ENCODE results near the gene COL18A1.

COL18A1 gene

DNA sequence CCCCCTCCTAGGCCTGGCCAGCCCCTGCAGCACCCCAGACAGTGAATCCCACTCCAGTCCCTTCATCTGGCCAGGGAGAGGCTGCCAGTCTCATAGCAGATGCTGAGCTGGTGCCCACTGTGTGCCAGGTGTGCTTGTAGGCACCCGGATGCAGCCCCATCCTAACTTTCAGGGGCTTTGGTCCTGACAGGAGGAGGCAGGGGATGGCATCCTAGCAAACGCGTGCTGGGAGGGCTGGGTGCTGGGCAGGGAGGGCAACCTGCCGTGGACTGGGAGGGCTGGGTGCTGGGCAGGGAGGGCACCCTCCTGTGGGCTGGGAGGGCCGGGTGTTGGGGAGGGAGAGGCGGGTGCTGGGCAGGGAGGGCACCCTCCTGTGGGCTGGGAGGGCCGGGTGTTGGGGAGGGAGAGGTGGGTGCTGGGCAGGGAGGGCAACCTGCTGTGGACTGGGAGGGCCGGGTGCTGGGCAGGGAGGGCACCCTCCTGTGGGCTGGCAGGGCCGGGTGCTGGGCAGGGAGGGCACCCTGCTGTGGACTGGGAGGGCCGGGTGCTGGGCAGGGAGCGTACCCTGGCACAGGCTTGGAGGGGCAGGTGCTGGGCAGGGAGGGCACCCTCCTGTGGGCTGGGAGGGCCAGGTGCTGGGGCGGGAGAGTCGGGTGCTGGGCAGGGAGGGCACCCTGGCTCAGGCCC is 102.0 kb downstream of the COL18A1 start:
- DNase-seq (ENCODE audit: low spot score), result no peak

GRCh38 chr21:45507523-45507875 is 102.5 kb downstream of the COL18A1 start:
- no peak for DNase-seq (ENCODE audit: low spot score)

- no peak for DNase-seq (ENCODE audit: low spot score)
These were observed 103.0 kb downstream of the COL18A1 start for GRCh38 chr21:45507888-45508508.

DNA sequence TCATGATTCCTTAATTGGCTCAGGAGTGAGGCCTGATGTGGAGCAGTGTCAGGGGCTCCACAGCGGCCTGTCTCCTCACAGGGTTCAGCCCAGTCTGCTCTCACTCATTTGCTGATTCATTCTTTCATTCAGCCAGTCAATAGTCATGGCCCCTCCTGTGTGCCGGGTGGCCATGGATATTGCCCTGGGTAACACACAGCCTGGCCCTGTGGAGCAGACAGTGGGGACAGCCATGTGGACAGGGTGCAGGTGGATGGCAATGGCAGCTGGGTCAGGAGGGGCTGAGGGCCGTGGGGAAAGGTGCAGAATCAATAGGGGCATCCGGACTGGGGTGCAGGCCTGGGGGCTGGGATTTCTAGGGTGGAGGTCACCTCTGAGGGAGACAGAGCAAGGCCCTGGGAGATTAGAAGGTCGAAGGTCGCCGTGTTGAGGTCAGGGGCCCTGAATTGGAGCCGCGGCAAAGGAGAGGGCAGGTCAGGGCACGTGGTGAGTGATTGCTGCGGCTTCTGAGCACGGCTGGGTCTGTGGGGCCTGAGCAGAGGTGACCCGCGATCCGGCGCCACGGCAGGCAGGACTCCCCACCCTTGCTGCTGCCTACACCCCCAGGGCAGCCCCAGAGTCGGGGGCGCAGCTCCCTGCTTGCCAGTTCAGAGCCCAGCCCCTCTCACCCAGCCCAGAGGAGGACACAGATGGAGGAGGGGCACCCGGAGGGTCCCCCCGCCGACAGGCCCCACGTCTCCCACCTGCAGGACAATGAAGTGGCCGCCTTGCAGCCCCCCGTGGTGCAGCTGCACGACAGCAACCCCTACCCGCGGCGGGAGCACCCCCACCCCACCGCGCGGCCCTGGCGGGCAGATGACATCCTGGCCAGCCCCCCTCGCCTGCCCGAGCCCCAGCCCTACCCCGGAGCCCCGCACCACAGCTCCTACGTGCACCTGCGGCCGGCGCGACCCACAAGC is 103.9 kb downstream of the COL18A1 start:
- no peak for DNase-seq (ENCODE audit: low spot score)

- no peak for DNase-seq (ENCODE audit: low spot score)
These were observed 104.9 kb downstream of the COL18A1 start for GRCh38 chr21:45509566-45510465.

DNA sequence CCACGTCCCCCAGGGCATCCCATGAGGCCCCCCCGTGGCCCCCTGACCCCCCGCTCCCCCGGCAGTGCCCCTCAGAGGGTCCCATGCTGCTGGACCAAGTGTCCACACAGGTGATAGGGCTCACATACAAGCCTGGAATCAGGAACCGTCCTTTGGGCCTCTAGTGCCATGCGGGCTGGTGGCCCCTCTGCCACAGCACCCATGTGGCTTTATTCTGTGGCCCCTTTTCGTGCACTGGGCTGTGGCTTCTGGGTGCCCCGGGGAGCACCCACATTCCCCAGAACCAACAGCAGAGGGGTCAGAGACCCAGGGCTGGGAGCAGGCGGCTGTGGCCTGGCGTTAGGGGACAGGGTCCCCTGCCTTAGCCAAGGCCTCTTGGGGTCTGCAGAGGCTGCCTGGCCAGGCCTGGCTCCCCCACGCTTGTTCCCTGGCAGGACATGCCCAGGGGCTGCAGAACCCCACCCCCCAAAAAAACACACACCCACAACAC is 105.5 kb downstream of the COL18A1 start:
- no peak for DNase-seq (ENCODE audit: low spot score)

GRCh38 chr21:45511007-45511406 is 106.0 kb downstream of the COL18A1 start:
- DNase-seq (ENCODE audit: low spot score), result no peak

DNA sequence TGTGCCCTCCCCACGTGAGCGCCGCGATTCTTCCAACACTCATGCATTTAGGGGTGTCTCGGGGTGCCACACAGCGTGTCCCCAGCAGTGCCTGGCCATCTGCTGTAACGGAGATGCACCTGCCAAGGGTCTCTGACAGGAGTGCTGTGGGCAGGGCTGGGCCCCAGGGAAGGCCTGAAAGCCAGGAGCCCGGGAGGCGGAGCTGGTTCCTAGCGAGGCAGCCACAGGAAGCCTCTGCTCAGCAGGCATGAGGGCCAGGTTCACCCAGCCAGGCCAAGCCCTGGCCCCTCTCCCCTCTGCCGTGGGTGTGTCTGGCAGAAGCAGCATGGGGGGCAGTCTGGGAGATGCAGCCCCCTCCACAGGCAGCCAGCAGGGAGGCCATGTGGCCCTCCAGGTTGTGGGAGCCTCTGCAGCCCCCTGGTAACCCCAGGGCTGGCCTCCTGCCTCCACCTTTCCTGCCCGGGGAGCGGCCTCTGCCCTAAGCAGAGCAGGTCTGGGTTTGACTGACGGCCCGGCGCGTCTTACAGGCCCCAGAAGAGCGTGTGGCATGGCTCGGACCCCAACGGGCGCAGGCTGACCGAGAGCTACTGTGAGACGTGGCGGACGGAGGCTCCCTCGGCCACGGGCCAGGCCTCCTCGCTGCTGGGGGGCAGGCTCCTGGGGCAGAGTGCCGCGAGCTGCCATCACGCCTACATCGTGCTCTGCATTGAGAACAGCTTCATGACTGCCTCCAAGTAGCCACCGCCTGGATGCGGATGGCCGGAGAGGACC is 106.9 kb downstream of the COL18A1 start:
- DNase-seq (ENCODE audit: low spot score), result no peak

DNA sequence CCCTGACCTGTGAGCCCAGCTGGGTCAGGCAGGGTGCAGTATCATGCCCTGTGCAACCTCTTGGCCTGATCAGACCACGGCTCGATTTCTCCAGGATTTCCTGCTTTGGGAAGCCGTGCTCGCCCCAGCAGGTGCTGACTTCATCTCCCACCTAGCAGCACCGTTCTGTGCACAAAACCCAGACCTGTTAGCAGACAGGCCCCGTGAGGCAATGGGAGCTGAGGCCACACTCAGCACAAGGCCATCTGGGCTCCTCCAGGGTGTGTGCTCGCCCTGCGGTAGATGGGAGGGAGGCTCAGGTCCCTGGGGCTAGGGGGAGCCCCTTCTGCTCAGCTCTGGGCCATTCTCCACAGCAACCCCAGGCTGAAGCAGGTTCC is 107.6 kb downstream of the COL18A1 start:
- no peak for DNase-seq (ENCODE audit: low spot score)

- DNase-seq (ENCODE audit: low spot score), result no peak
These were observed 108.2 kb downstream of the COL18A1 start for GRCh38 chr21:45513003-45513717.

DNA sequence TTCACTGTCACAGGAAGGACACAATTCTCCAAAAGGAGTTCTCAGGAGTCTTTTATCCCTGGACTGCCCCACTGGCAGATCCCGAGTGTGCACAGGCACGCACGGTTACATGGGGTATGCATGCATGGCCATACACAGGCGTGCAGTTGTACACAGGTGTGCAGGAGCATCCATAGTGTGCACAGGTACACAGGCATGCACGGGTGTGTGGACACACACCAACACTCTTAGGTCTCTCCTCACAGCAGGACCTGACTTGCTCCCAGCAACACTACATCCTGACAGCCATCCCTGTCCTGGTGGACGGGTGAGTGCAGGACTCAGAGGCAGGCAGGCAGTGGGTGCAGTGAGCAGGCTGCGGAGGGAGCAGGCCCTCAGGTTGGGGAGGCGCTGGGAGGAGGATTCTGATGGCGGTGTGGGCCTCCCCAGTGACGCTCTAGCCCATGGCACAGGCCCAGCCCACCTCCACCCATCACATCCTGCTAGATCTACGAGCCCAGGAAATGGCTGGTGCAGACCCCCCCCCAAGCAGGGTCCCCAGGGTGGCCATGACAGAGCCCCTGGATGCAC is 108.9 kb downstream of the COL18A1 start:
- DNase-seq (ENCODE audit: low spot score), result no peak

- DNase-seq (ENCODE audit: low spot score), result no peak
These were observed 109.5 kb downstream of the COL18A1 start for GRCh38 chr21:45514311-45515021.

- no peak for DNase-seq (ENCODE audit: low spot score)
These were observed 110.5 kb downstream of the COL18A1 start for GRCh38 chr21:45515241-45516061.

DNA sequence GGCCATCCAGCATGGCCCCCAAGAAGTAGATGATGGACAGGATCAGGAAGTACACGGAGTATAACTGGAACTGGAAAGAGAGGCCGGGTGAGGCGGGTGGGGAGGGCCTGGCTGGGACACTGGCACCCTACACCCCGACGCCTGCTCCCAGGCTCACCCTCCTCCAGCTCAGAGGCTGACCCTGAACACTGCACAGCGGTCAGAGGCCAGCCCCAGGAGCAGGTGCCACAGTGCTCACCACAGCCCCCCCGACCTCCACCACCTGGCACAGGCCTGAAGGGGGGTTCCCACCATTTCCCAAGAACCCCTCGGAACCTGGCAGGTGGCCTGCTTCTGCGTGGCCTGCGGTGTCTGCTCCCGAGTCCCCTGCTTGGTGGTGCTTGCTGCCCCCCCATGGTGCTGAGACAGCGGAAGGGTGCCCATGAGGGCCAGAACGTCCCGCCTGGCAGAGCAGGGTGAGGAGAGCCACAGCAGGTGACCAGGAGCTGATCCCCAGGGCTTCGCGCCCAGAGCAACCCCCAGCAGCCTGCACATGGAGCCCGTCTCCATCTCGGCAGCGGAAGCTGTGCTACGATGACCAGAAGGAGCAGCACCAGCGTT is 111.2 kb downstream of the COL18A1 start:
- DNase-seq (ENCODE audit: low spot score), result no peak

- no peak for DNase-seq (ENCODE audit: low spot score)
These were observed 111.7 kb downstream of the COL18A1 start for GRCh38 chr21:45516671-45517151.

GRCh38 chr21:45517249-45518065 is 112.5 kb downstream of the COL18A1 start:
- no peak for DNase-seq (ENCODE audit: low spot score)

GRCh38 chr21:45518742-45519141 is 113.8 kb downstream of the COL18A1 start:
- DNase-seq (ENCODE audit: low spot score), result no peak

Data from Ammon's horn (tissue), 1 donor.